WTC11 (cell line): ENCODE results near the gene UBAC2. TPM values are rescaled to one million over a fixed set of nuclear protein-coding genes. Genes with fewer than 3 reads are reported as not detected.
A peak's percentile ranks its signal among the peaks of the same experiment; 100 is the strongest.

Experiments used
- ATAC-seq: fragments of 200-7000 bp; cut with Tn5 transposase; 2 replicates; pipeline ENCODE4 v1.10.0; 2021; ENCODE audit warnings: mild to moderate bottlenecking, moderate library complexity
- CTCF ChIA-PET: fragments of 300-600 bp; sonication (Branson Sonifier 250); formaldehyde crosslinking; loops from one replicate; lab custom pipeline; 2021; ENCODE audit warnings: antibody characterized with exemption; lab: Charles Lee
- POLR2A ChIA-PET: fragments of 350-600 bp; sonication (Branson Sonifier 250); formaldehyde crosslinking; loops from one replicate; lab custom pipeline; 2021; ENCODE audit warnings: antibody characterized with exemption; lab: Charles Lee
- DNase-seq: peaks from one replicate; pipeline ENCODE4 v3.0.0; 2021; ENCODE audit warnings: low spot score
- H3K27ac Mint-ChIP-seq: 2 replicates; pipeline ENCODE4 v1.8.0; 2021; ENCODE audit warnings: mixed read lengths
- H3K27me3 Mint-ChIP-seq: 2 replicates; pipeline ENCODE4 v1.8.0; 2021; ENCODE audit warnings: low read depth, mild to moderate bottlenecking, moderate library complexity, mixed read lengths
- H3K36me3 Mint-ChIP-seq: 2 replicates; pipeline ENCODE4 v1.8.0; 2021; ENCODE audit warnings: mixed read lengths
- H3K4me1 Mint-ChIP-seq: 2 replicates; pipeline ENCODE4 v1.8.0; 2022; ENCODE audit warnings: mixed read lengths
- H3K4me3 Mint-ChIP-seq: 2 replicates; pipeline ENCODE4 v1.8.0; 2021; ENCODE audit warnings: mild to moderate bottlenecking, moderate library complexity, mixed read lengths
- H3K9me3 Mint-ChIP-seq: 2 replicates; pipeline ENCODE4 v1.8.0; 2021; ENCODE audit warnings: mixed read lengths
- ESRRA ChIP-seq: sonication (generic); formaldehyde crosslinking; IDR thresholded peaks from 2 replicates; pipeline ENCODE4 v1.8.1; 2022; ENCODE audit warnings: mild to moderate bottlenecking, missing genetic modification reagents, borderline replicate concordance
- FOXJ3 ChIP-seq: sonication (generic); formaldehyde crosslinking; IDR thresholded peaks from 2 replicates; pipeline ENCODE4 v1.9.0; 2021; ENCODE audit warnings: missing genetic modification reagents, mild to moderate bottlenecking, borderline replicate concordance
- FOXK1 ChIP-seq: sonication (generic); formaldehyde crosslinking; IDR thresholded peaks from 2 replicates; pipeline ENCODE4 v1.8.0; 2022; ENCODE audit warnings: mild to moderate bottlenecking, moderate library complexity, missing genetic modification reagents
- JUN ChIP-seq: sonication (generic); formaldehyde crosslinking; IDR thresholded peaks from 2 replicates; pipeline ENCODE4 v1.8.0; 2023; ENCODE audit warnings: mild to moderate bottlenecking, missing genetic modification reagents
- SMAD3 ChIP-seq: sonication (generic); formaldehyde crosslinking; IDR thresholded peaks from 2 replicates; pipeline ENCODE4 v1.8.0; 2022; ENCODE audit warnings: missing genetic modification reagents, mild to moderate bottlenecking, borderline replicate concordance
- ZNF121 ChIP-seq: sonication (generic); formaldehyde crosslinking; IDR thresholded peaks from 2 replicates; pipeline ENCODE4 v1.8.0; 2023; ENCODE audit warnings: missing genetic modification reagents
- ZNF138 ChIP-seq: sonication (generic); formaldehyde crosslinking; conservative IDR thresholded peaks from 2 replicates; pipeline ENCODE4 v1.8.1; 2022; ENCODE audit warnings: mild to moderate bottlenecking, moderate library complexity, missing genetic modification reagents
- ZNF317 ChIP-seq: sonication (generic); formaldehyde crosslinking; IDR thresholded peaks from 2 replicates; pipeline ENCODE4 v1.8.1; 2023; ENCODE audit warnings: low read depth, mild to moderate bottlenecking, moderate library complexity, missing genetic modification reagents, borderline replicate concordance
- ZNF396 ChIP-seq: fragments of 250-450 bp; sonication (Bioruptor Pico); IDR thresholded peaks from 2 replicates; pipeline ENCODE4 v1.8.0; 2021; ENCODE audit warnings: mild to moderate bottlenecking, moderate library complexity, borderline replicate concordance
- ZNF416 ChIP-seq: fragments of 250-450 bp; sonication (Bioruptor Pico); IDR thresholded peaks from 2 replicates; pipeline ENCODE4 v1.9.0; 2021; ENCODE audit warnings: mild to moderate bottlenecking, inconsistent platforms
- total RNA-seq: library from RNA; stranded (reverse); gene quantifications from 3 replicates; pipeline ENCODE4 v1.2.3, GENCODE V29; 2021
- TF ChIP-seq, protein P1 (sequence below): fragments of 250-450 bp; sonication (Bioruptor Pico); IDR thresholded peaks from 2 replicates; pipeline ENCODE4 v1.9.0; 2021; ENCODE audit warnings: mild to moderate bottlenecking, borderline replicate concordance
- TF ChIP-seq, protein P2 (sequence below): sonication (generic); formaldehyde crosslinking; IDR thresholded peaks from 2 replicates; pipeline ENCODE4 v1.8.1; 2022; ENCODE audit warnings: low read depth, mild to moderate bottlenecking, moderate library complexity, missing genetic modification reagents, borderline replicate concordance
- TF ChIP-seq, protein P3 (sequence below): fragments of 250-450 bp; sonication (Bioruptor Pico); IDR thresholded peaks from 2 replicates; pipeline ENCODE4 v1.9.0; 2021; ENCODE audit warnings: moderate library complexity, mild to moderate bottlenecking, inconsistent platforms, borderline replicate concordance
- TF ChIP-seq, protein P4 (sequence below): sonication (generic); formaldehyde crosslinking; IDR thresholded peaks from 2 replicates; pipeline ENCODE4 v1.8.1; 2022; ENCODE audit warnings: missing genetic modification reagents, borderline replicate concordance
- TF ChIP-seq, protein P5 (sequence below): sonication (generic); formaldehyde crosslinking; IDR thresholded peaks from 2 replicates; pipeline ENCODE4 v1.8.1; 2022; ENCODE audit warnings: mild to moderate bottlenecking, moderate library complexity, missing genetic modification reagents
- TF ChIP-seq, protein P6 (sequence below): sonication (generic); formaldehyde crosslinking; IDR thresholded peaks from 2 replicates; pipeline ENCODE4 v1.8.0; 2022; ENCODE audit warnings: mild to moderate bottlenecking, missing genetic modification reagents
- TF ChIP-seq, protein P7 (sequence below): sonication (generic); formaldehyde crosslinking; IDR thresholded peaks from 2 replicates; pipeline ENCODE4 v1.8.1; 2023; ENCODE audit warnings: mild to moderate bottlenecking, missing genetic modification reagents, borderline replicate concordance
- TF ChIP-seq, protein P8 (sequence below): sonication (generic); formaldehyde crosslinking; IDR thresholded peaks from 2 replicates; pipeline ENCODE4 v1.8.1; 2023; ENCODE audit warnings: mild to moderate bottlenecking, missing genetic modification reagents

UBAC2 gene
- total RNA-seq, 1 experiment from 2014 or later, result 64.7 TPM

DNA sequence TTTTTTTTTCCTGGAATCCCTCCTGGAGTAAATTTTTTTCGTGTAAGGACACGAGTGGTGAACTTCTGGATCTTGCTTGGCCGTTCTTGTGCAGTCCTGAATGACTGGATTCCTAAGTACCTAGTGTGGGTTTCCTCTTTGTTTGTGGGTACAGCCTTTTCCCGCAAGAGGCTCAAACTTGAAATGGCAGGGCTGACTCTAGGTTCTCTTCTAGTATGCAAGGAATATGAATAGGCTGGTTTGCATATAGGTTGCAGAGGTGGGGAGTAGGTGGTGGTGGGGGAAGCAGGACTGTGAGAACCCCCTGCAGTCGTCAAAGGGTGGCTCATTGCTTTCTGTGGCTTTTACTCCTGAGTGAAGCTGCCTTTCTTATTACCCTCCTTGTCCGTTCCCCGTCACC is 13.6 kb downstream of the UBAC2 start (continued):
- TF ChIP-seq, protein P1, sequence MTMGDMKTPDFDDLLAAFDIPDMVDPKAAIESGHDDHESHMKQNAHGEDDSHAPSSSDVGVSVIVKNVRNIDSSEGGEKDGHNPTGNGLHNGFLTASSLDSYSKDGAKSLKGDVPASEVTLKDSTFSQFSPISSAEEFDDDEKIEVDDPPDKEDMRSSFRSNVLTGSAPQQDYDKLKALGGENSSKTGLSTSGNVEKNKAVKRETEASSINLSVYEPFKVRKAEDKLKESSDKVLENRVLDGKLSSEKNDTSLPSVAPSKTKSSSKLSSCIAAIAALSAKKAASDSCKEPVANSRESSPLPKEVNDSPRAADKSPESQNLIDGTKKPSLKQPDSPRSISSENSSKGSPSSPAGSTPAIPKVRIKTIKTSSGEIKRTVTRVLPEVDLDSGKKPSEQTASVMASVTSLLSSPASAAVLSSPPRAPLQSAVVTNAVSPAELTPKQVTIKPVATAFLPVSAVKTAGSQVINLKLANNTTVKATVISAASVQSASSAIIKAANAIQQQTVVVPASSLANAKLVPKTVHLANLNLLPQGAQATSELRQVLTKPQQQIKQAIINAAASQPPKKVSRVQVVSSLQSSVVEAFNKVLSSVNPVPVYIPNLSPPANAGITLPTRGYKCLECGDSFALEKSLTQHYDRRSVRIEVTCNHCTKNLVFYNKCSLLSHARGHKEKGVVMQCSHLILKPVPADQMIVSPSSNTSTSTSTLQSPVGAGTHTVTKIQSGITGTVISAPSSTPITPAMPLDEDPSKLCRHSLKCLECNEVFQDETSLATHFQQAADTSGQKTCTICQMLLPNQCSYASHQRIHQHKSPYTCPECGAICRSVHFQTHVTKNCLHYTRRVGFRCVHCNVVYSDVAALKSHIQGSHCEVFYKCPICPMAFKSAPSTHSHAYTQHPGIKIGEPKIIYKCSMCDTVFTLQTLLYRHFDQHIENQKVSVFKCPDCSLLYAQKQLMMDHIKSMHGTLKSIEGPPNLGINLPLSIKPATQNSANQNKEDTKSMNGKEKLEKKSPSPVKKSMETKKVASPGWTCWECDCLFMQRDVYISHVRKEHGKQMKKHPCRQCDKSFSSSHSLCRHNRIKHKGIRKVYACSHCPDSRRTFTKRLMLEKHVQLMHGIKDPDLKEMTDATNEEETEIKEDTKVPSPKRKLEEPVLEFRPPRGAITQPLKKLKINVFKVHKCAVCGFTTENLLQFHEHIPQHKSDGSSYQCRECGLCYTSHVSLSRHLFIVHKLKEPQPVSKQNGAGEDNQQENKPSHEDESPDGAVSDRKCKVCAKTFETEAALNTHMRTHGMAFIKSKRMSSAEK (CRISPR knock-in tag), result no peak
- TF ChIP-seq JUN (CRISPR knock-in tag) (no peak), ESRRA (CRISPR knock-in tag) (no peak), ZNF396 (no peak), ZNF138 (CRISPR knock-in tag) (no peak), ZNF121 (CRISPR knock-in tag) (no peak)
- TF ChIP-seq, protein P2, sequence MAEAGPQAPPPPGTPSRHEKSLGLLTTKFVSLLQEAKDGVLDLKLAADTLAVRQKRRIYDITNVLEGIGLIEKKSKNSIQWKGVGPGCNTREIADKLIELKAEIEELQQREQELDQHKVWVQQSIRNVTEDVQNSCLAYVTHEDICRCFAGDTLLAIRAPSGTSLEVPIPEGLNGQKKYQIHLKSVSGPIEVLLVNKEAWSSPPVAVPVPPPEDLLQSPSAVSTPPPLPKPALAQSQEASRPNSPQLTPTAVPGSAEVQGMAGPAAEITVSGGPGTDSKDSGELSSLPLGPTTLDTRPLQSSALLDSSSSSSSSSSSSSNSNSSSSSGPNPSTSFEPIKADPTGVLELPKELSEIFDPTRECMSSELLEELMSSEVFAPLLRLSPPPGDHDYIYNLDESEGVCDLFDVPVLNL (CRISPR knock-in tag), result no peak
- TF ChIP-seq, protein P3, sequence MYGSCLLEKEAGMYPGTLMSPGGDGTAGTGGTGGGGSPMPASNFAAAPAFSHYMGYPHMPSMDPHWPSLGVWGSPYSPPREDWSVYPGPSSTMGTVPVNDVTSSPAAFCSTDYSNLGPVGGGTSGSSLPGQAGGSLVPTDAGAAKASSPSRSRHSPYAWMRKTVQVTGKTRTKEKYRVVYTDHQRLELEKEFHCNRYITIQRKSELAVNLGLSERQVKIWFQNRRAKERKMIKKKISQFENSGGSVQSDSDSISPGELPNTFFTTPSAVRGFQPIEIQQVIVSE (CRISPR knock-in tag), result no peak
- TF ChIP-seq, all 79 proteins: peak for 0

DNA sequence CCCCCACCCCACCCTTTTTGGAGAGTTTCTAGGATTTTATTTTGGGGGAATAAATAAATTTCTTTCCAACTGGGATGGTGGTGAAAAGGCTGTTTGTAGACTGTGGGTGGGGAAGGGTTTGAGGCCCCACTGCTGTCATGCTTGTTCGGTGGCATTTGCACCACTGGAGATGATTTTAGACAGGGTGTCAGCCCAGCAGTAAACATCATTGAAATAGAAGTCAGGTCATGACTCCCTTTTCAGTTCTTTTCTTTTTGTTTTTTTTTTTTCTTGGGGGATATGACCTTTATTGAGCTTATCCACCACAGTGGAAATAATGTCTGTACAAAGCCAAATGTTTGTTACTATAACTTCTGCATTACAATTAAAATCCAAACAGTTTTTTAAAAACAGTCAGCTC is 14.1 kb downstream of the UBAC2 start:
- H3K4me3 Mint-ChIP-seq, result no peak overlapping the region
- no peaks in the 10 kb centered on the region for H3K9me3 Mint-ChIP-seq
- TF ChIP-seq ZNF416, result no peak
- TF ChIP-seq SMAD3 (CRISPR knock-in tag), result no peak
- TF ChIP-seq, protein P4, sequence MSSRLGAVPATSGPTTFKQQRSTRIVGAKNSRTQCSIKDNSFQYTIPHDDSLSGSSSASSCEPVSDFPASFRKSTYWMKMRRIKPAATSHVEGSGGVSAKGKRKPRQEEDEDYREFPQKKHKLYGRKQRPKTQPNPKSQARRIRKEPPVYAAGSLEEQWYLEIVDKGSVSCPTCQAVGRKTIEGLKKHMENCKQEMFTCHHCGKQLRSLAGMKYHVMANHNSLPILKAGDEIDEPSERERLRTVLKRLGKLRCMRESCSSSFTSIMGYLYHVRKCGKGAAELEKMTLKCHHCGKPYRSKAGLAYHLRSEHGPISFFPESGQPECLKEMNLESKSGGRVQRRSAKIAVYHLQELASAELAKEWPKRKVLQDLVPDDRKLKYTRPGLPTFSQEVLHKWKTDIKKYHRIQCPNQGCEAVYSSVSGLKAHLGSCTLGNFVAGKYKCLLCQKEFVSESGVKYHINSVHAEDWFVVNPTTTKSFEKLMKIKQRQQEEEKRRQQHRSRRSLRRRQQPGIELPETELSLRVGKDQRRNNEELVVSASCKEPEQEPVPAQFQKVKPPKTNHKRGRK (CRISPR knock-in tag), result no peak
- TF ChIP-seq, protein P5, sequence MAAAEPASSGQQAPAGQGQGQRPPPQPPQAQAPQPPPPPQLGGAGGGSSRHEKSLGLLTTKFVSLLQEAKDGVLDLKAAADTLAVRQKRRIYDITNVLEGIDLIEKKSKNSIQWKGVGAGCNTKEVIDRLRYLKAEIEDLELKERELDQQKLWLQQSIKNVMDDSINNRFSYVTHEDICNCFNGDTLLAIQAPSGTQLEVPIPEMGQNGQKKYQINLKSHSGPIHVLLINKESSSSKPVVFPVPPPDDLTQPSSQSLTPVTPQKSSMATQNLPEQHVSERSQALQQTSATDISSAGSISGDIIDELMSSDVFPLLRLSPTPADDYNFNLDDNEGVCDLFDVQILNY, result no peak
- no peak for TF ChIP-seq FOXJ3 (CRISPR knock-in tag)
- TF ChIP-seq FOXK1 (CRISPR knock-in tag), result no peak
- TF ChIP-seq, protein P6, sequence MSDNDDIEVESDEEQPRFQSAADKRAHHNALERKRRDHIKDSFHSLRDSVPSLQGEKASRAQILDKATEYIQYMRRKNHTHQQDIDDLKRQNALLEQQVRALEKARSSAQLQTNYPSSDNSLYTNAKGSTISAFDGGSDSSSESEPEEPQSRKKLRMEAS (CRISPR knock-in tag), result no peak
- TF ChIP-seq, protein P7, sequence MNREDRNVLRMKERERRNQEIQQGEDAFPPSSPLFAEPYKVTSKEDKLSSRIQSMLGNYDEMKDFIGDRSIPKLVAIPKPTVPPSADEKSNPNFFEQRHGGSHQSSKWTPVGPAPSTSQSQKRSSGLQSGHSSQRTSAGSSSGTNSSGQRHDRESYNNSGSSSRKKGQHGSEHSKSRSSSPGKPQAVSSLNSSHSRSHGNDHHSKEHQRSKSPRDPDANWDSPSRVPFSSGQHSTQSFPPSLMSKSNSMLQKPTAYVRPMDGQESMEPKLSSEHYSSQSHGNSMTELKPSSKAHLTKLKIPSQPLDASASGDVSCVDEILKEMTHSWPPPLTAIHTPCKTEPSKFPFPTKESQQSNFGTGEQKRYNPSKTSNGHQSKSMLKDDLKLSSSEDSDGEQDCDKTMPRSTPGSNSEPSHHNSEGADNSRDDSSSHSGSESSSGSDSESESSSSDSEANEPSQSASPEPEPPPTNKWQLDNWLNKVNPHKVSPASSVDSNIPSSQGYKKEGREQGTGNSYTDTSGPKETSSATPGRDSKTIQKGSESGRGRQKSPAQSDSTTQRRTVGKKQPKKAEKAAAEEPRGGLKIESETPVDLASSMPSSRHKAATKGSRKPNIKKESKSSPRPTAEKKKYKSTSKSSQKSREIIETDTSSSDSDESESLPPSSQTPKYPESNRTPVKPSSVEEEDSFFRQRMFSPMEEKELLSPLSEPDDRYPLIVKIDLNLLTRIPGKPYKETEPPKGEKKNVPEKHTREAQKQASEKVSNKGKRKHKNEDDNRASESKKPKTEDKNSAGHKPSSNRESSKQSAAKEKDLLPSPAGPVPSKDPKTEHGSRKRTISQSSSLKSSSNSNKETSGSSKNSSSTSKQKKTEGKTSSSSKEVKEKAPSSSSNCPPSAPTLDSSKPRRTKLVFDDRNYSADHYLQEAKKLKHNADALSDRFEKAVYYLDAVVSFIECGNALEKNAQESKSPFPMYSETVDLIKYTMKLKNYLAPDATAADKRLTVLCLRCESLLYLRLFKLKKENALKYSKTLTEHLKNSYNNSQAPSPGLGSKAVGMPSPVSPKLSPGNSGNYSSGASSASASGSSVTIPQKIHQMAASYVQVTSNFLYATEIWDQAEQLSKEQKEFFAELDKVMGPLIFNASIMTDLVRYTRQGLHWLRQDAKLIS (CRISPR knock-in tag), result no peak
- no peak for TF ChIP-seq ZNF317
- TF ChIP-seq, protein P8, sequence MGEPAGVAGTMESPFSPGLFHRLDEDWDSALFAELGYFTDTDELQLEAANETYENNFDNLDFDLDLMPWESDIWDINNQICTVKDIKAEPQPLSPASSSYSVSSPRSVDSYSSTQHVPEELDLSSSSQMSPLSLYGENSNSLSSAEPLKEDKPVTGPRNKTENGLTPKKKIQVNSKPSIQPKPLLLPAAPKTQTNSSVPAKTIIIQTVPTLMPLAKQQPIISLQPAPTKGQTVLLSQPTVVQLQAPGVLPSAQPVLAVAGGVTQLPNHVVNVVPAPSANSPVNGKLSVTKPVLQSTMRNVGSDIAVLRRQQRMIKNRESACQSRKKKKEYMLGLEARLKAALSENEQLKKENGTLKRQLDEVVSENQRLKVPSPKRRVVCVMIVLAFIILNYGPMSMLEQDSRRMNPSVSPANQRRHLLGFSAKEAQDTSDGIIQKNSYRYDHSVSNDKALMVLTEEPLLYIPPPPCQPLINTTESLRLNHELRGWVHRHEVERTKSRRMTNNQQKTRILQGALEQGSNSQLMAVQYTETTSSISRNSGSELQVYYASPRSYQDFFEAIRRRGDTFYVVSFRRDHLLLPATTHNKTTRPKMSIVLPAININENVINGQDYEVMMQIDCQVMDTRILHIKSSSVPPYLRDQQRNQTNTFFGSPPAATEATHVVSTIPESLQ, result no peak
- TF ChIP-seq, protein P2 (CRISPR knock-in tag), result no peak
- ChIA-PET CTCF (interaction anchor here (0.8 to 1.9 kb wide), 5 partner anchors 13 to 173 kb away, joined by 3 to 10 read pairs (median 3); no protein-coding TSS in a partner anchor), POLR2A (no interaction called here)
- H3K27me3 Mint-ChIP-seq, result no peaks in the 10 kb centered on the region
- no peak for ATAC-seq
- peak overlapping the region; percentile 52; the same call in 1 of the 2 replicates for H3K27ac Mint-ChIP-seq
- no peaks in the 10 kb centered on the region for H3K36me3 Mint-ChIP-seq
- H3K4me1 Mint-ChIP-seq, result peaks cover 45% of the 10 kb centered on the region
- no peak for DNase-seq
